ENCODE data around the gene HNRNPUL2.

HNRNPUL2 gene

GRCh38 chr11:62727872-62728170 lies 564 bp upstream of the HNRNPUL2 start:
- ATAC-seq (ENCODE audit: insufficient read depth, low read depth) (peak; percentile 60), DNase-seq (peak; percentile 94)
- Histone ChIP-seq H3K9ac (ENCODE audit: low read depth, low read length) (peak overlapping the region; percentile 94), H2AFZ (ENCODE audit: low read depth, low read length) (peak overlapping the region; percentile 89), H4K20me1 (ENCODE audit: insufficient read depth, low read length) (peaks cover 34% of the 10 kb centered on the region), H3K36me3 (ENCODE audit: insufficient read depth, low read length) (peaks cover 52% of the 10 kb centered on the region), H3K4me2 (ENCODE audit: insufficient read depth, low read length) (peak overlapping the region; percentile 65), H3K4me1 (ENCODE audit: insufficient read depth, low read length) (peaks cover 52% of the 10 kb centered on the region), H3K9me3 (ENCODE audit: insufficient read depth, low read length, severe bottlenecking) (no peaks in the 10 kb centered on the region), H3K79me2 (ENCODE audit: insufficient read depth, low read length) (peaks cover 88% of the 10 kb centered on the region), H3K27ac (ENCODE audit: low read length) (peak overlapping the region; percentile 100), H3K27me3 (ENCODE audit: insufficient read depth, low read length, poor library complexity) (no peaks in the 10 kb centered on the region), H3K4me3 (ENCODE audit: low read depth in 1 of 2, low read length in 2 of 2) (peak overlapping the region; percentile 74 to 78; a peak in 3 of 4 replicates)
- TF ChIP-seq CTCF (IDR thresholded peaks at IDR 0.05; ENCODE audit: borderline replicate concordance, extremely low read depth, low read length, poor library complexity, severe bottlenecking) (no peak), EZH2 (IDR thresholded peaks at IDR 0.05; ENCODE audit: borderline replicate concordance, low read depth, low read length, severe bottlenecking) (no peak)

DNA sequence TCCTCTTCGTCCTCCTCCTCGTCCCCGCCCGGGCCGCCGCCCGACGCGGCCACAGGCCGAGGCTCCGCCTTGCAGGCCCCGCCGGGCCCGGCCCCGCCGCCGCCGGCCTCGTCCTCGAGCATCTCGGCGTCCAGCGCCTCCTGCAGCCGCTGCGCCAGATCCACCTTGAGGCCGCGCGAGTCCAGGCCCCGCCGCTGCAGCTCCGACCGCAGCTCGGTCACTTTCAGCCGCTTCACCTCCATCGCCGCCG lies 417 bp downstream of the HNRNPUL2 start:
- Histone ChIP-seq H3K4me1 (ENCODE audit: insufficient read depth, low read length) (peaks cover 61% of the 10 kb centered on the region), H3K27ac (ENCODE audit: low read length) (peak overlapping the region; percentile 100), H3K4me2 (ENCODE audit: insufficient read depth, low read length) (peak overlapping the region; percentile 90), H3K79me2 (ENCODE audit: insufficient read depth, low read length) (peaks cover 88% of the 10 kb centered on the region), H3K9me3 (ENCODE audit: insufficient read depth, low read length, severe bottlenecking) (no peaks in the 10 kb centered on the region), H3K4me3 (ENCODE audit: low read depth in 1 of 2, low read length in 2 of 2) (peak overlapping the region; percentile 74 to 93; a peak in 3 of 4 replicates), H4K20me1 (ENCODE audit: insufficient read depth, low read length) (peaks cover 40% of the 10 kb centered on the region), H3K27me3 (ENCODE audit: insufficient read depth, low read length, poor library complexity) (no peaks in the 10 kb centered on the region), H3K9ac (ENCODE audit: low read depth, low read length) (peak overlapping the region; percentile 94), H2AFZ (ENCODE audit: low read depth, low read length) (peak overlapping the region; percentile 66), H3K36me3 (ENCODE audit: insufficient read depth, low read length) (peaks cover 59% of the 10 kb centered on the region)
- DNase-seq (no peak), ATAC-seq (ENCODE audit: insufficient read depth, low read depth) (peak; percentile 0; the same call in 1 of the 3 replicates)
- TF ChIP-seq CTCF (IDR thresholded peaks at IDR 0.05; ENCODE audit: borderline replicate concordance, extremely low read depth, low read length, poor library complexity, severe bottlenecking) (no peak), EZH2 (IDR thresholded peaks at IDR 0.05; ENCODE audit: borderline replicate concordance, low read depth, low read length, severe bottlenecking) (no peak)

DNA sequence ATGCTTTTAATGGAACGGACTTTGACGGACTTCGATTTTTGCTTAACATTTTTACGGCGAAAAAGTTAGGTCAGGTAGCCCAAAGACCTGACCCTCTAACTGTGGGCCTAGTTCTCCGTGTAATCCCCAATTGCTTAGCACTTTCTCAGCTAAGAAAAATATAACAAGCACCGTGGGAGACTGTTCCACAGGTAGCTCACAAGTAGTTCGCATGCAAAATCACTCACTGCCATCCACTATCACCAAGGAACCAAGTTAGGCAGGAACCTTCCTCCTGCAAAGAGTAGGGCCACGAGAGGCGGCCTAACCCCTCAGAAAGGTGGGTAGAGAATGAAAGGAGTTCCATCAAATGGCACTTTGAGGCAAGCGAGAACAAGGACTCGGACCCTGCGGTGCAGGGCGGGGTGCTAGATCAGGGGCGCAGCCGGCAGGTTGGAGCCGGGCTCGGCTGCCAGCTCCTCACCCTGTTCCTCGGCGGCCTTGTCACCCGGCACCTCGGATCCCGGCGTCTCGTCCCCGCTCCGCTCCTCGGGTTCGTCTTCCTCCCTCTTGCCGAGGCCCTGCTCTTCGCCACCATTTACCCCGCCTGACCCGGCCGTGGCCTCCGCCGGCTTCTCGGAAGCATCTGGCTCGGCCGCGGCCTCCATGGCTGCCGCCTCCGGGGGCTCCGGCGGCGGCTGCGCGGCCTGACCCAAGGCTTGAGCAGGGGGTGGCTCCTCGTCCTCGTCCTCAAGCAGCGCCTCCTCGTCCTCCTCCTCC lies 922 bp downstream of the HNRNPUL2 start:
- Histone ChIP-seq H3K4me3 (ENCODE audit: low read depth in 1 of 2, low read length in 2 of 2) (peak overlapping the region; percentile 74 to 93), H3K4me1 (ENCODE audit: insufficient read depth, low read length) (peaks cover 59% of the 10 kb centered on the region), H4K20me1 (ENCODE audit: insufficient read depth, low read length) (peaks cover 40% of the 10 kb centered on the region), H3K79me2 (ENCODE audit: insufficient read depth, low read length) (peaks cover 88% of the 10 kb centered on the region), H3K9me3 (ENCODE audit: insufficient read depth, low read length, severe bottlenecking) (no peaks in the 10 kb centered on the region), H3K27me3 (ENCODE audit: insufficient read depth, low read length, poor library complexity) (no peaks in the 10 kb centered on the region), H3K36me3 (ENCODE audit: insufficient read depth, low read length) (peaks cover 62% of the 10 kb centered on the region), H3K9ac (ENCODE audit: low read depth, low read length) (peak overlapping the region; percentile 94), H3K27ac (ENCODE audit: low read length) (peak overlapping the region; percentile 100), H2AFZ (ENCODE audit: low read depth, low read length) (peak overlapping the region; percentile 66), H3K4me2 (ENCODE audit: insufficient read depth, low read length) (peak overlapping the region; percentile 90)
- peak; percentile 35 for DNase-seq
- ATAC-seq (ENCODE audit: insufficient read depth, low read depth), result no peak
- TF ChIP-seq CTCF (IDR thresholded peaks at IDR 0.05; ENCODE audit: borderline replicate concordance, extremely low read depth, low read length, poor library complexity, severe bottlenecking) (no peak), EZH2 (IDR thresholded peaks at IDR 0.05; ENCODE audit: borderline replicate concordance, low read depth, low read length, severe bottlenecking) (no peak)
